ENCODE data around the gene EFCC1. TPM values are rescaled to one million over a fixed set of nuclear protein-coding genes. Genes with fewer than 3 reads are reported as not detected.
A peak's percentile ranks its signal among the peaks of the same experiment; 100 is the strongest.
"Not testable (repeated sequence)": the region's sequence is repeated elsewhere in the genome, so short reads cannot be mapped to it uniquely, and the experiment has no call there.

The EFCC1 gene
- total RNA-seq, 1 donor from 2014 or later = 15.9 TPM

DNA sequence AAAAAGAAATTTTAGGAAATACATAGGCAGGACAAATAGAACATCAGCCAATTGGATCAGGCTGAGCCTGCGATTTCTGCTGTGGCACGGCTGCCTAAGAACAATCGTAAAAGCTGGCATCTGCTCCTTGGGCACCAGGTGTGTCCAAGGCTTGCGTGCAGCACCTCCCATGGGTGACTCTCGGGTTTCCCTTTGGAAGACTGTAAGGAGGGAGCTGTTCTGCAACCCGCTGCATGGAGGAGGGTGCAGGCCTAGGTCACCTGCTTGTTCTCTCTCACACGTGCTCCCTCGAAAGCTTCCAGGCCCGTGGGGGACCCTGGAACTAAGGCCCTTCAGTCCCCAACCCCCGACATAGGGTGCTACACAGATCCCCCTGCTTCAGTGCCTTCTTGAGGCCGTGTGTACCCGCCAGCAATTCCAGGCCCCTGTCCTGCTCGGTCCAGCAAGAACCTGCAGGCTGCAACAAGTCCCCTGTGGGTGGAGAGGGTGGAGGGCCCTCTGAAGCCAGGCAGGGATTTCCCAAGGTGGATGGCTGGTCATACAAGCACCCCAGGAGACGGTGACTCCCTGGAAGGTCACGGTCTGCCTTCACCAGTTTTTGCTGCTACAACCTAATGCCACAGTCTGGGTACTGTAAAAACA is 62.9 kb downstream of the EFCC1 start:
- H3K4me3 Mint-ChIP-seq (ENCODE audit: unreplicated experiment) = no peak overlapping the region
- no peak overlapping the region for H3K27ac Mint-ChIP-seq (ENCODE audit: unreplicated experiment)
- DNase-seq (ENCODE audit: low spot score) = no peak
- peaks cover 4% of the 10 kb centered on the region for H3K36me3 Mint-ChIP-seq (ENCODE audit: low read depth, unreplicated experiment)
- peaks cover 9% of the 10 kb centered on the region for H3K4me1 Mint-ChIP-seq (ENCODE audit: unreplicated experiment)
- H3K9me3 Mint-ChIP-seq (ENCODE audit: unreplicated experiment) = no peaks in the 10 kb centered on the region
- TF ChIP-seq, protein P1, sequence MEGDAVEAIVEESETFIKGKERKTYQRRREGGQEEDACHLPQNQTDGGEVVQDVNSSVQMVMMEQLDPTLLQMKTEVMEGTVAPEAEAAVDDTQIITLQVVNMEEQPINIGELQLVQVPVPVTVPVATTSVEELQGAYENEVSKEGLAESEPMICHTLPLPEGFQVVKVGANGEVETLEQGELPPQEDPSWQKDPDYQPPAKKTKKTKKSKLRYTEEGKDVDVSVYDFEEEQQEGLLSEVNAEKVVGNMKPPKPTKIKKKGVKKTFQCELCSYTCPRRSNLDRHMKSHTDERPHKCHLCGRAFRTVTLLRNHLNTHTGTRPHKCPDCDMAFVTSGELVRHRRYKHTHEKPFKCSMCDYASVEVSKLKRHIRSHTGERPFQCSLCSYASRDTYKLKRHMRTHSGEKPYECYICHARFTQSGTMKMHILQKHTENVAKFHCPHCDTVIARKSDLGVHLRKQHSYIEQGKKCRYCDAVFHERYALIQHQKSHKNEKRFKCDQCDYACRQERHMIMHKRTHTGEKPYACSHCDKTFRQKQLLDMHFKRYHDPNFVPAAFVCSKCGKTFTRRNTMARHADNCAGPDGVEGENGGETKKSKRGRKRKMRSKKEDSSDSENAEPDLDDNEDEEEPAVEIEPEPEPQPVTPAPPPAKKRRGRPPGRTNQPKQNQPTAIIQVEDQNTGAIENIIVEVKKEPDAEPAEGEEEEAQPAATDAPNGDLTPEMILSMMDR (IDR thresholded peaks at IDR 0.05; ENCODE audit: unreplicated experiment) = no peak
- peaks cover 3% of the 10 kb centered on the region for H3K27me3 Mint-ChIP-seq (ENCODE audit: unreplicated experiment)

DNA sequence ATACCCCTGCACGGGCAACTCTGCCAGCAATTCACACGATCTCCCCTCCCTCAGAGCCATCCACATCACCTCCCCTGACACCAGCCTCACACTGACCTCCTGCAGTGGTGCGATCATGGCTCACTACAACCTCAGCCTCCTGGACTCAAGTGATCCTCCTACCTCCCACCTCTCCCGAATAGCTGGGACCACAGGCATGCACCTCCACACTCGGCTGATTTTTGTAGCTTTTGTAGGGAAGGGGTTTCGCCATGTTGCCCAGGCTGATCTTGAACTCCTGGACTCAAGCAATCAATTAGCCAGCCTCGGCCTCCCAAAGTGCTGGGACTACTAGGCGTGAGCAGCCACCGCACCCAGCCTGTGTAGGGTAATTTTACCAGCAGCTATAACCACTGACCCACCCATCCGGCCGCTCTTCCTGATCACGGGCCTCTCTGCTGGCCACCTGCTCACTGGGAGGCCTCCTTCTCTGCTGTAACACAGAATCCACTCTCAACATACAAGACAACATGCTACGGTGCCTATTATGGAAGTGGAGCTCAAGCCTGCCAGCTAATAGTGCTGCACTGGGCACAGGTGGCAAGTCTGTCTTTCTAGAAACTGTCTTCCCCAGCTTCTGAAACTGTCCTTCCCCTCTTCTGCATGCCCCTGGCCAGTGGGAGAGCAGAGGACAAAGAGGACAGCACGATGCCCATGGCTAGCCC is 64.1 kb downstream of the EFCC1 start:
- Mint-ChIP-seq H3K4me1 (ENCODE audit: unreplicated experiment) (peaks cover 11% of the 10 kb centered on the region), H3K27ac (ENCODE audit: unreplicated experiment) (no peak overlapping the region), H3K4me3 (ENCODE audit: unreplicated experiment) (peak overlapping the region; percentile 14), H3K9me3 (ENCODE audit: unreplicated experiment) (peaks cover 6% of the 10 kb centered on the region), H3K27me3 (ENCODE audit: unreplicated experiment) (peaks cover 3% of the 10 kb centered on the region), H3K36me3 (ENCODE audit: low read depth, unreplicated experiment) (peaks cover 4% of the 10 kb centered on the region)
- TF ChIP-seq, protein P1 (IDR thresholded peaks at IDR 0.05; ENCODE audit: unreplicated experiment) = no peak
- no peak for DNase-seq (ENCODE audit: low spot score)

DNA sequence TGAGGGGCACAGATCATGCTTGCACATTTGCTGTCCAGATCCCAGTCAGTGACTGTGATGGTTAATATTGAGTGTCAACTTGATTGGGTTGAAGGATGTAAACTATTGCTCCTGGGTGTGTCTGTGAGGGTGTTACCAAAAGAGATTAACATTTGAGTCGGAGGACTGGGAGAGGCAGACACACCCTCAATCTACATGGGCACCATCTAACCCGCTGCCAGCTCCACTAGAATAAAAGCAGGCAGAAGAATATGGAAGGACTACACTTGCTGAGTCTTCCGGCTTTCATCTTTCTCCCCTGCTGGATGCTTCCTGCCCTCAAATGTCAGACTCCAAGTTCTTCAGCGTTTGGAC is 64.6 kb downstream of the EFCC1 start:
- H3K27me3 Mint-ChIP-seq (ENCODE audit: unreplicated experiment) = peaks cover 3% of the 10 kb centered on the region
- peaks cover 14% of the 10 kb centered on the region for H3K4me1 Mint-ChIP-seq (ENCODE audit: unreplicated experiment)
- peak overlapping the region; percentile 14 for H3K4me3 Mint-ChIP-seq (ENCODE audit: unreplicated experiment)
- peaks cover 7% of the 10 kb centered on the region for H3K9me3 Mint-ChIP-seq (ENCODE audit: unreplicated experiment)
- TF ChIP-seq, protein P1 (IDR thresholded peaks at IDR 0.05; ENCODE audit: unreplicated experiment) = no peak
- H3K36me3 Mint-ChIP-seq (ENCODE audit: low read depth, unreplicated experiment) = peaks cover 4% of the 10 kb centered on the region
- H3K27ac Mint-ChIP-seq (ENCODE audit: unreplicated experiment) = no peak overlapping the region
- no peak for DNase-seq (ENCODE audit: low spot score)

DNA sequence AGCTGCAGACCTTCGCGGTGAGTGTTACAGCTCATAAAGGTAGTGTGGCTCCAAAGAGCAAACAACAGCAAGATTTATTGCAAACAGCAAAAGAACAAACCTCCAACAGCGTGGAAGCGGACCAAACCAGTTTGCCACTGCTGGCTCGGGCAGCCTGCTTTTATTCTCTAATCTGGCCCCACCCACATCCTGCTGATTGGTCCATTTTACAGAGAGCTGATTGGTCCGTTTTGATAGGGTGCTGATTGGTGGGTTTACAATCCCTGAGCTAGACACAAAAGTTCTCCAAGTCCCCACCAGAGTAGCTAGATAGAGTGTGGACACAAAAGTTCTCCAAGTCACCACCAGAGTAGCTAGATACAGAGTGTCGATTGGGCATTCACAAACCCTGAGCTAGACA is 66.6 kb downstream of the EFCC1 start:
- not testable (repeated sequence) for H3K4me3 Mint-ChIP-seq (ENCODE audit: unreplicated experiment)

DNA sequence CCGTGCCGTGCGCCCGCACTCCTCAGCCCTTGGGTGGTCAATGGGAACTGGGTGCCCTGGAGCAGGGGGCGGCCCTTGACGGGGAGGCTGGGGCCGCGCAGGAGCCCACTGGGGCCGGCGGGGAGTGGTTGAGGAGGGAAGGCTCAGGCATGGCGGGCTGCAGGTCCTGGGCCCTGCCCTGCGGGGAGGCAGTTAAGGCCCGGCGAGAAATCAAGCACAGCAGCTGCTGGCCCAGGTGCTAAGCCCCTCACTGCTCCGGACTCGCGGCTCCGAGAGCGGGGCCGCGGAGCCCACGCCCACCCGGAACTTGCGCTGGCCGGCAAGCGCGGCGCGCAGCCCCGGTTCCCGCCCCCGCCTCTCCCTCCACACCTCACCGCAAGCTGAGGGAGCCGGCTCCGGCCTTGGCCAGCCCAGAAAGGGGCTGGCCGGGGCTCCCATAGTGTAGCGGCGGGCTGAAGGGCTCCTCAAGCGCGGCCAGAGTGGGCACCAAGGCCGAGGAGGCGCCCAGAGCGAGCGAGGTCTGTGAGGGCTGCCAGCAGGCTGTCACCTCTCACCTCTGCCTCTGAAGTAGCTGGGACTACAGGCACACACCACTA is 67.3 kb downstream of the EFCC1 start:
- Mint-ChIP-seq H3K36me3 (ENCODE audit: low read depth, unreplicated experiment) (peaks cover 4% of the 10 kb centered on the region), H3K27me3 (ENCODE audit: unreplicated experiment) (peaks cover 1% of the 10 kb centered on the region), H3K27ac (ENCODE audit: unreplicated experiment) (no peak overlapping the region), H3K4me1 (ENCODE audit: unreplicated experiment) (peaks cover 18% of the 10 kb centered on the region), H3K9me3 (ENCODE audit: unreplicated experiment) (peaks cover 7% of the 10 kb centered on the region), H3K4me3 (ENCODE audit: unreplicated experiment) (no peak overlapping the region)
- TF ChIP-seq, protein P1 (IDR thresholded peaks at IDR 0.05; ENCODE audit: unreplicated experiment) = no peak
- no peak for DNase-seq (ENCODE audit: low spot score)

More for the DNA sequence above, 66.6 kb downstream of the EFCC1 start:
- DNase-seq (ENCODE audit: low spot score); H3K9me3 Mint-ChIP-seq (ENCODE audit: unreplicated experiment); H3K27ac Mint-ChIP-seq (ENCODE audit: unreplicated experiment); H3K36me3 Mint-ChIP-seq (ENCODE audit: low read depth, unreplicated experiment); H3K27me3 Mint-ChIP-seq (ENCODE audit: unreplicated experiment): not testable (repeated sequence)
- peaks cover 18% of the 10 kb centered on the region for H3K4me1 Mint-ChIP-seq (ENCODE audit: unreplicated experiment)

DNA sequence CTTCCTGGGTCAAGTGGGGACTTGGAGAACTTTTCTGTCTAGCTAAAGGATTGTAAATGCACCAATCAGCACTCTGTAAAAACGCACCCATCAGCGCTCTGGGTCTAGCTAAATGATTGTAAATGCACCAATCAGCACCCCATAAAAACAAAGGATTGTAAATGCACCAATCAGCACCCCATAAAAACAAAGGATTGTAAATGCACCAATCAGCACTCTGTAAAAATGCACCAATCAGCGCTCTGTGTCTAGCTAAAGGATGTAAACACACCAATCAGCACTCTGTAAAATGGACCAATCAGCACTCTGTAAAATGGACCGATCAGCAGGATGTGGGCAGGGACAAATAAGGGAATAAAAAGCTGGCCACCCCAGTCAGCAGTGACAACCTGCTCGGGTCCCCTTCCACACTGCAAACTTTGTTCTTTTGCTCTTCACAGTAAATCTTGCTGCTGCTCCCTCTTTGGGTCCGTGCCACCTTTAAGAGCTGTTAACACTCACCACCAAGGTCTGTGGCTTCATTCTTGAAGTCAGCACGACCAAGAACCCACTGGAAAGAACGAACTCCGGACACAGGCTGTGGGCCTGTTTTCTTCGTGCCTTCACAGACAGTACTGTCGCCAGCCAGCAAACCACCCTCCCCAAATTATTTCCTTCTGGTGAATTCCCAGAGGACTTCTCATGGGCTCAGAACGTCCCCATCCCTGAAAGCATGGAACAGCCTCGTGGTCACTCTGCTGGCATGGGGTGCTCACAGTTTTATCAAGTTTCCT is 68.4 kb downstream of the EFCC1 start:
- peaks cover 18% of the 10 kb centered on the region for H3K4me1 Mint-ChIP-seq (ENCODE audit: unreplicated experiment)
- H3K27ac Mint-ChIP-seq (ENCODE audit: unreplicated experiment) = peak overlapping the region; percentile 62
- H3K4me3 Mint-ChIP-seq (ENCODE audit: unreplicated experiment); H3K27me3 Mint-ChIP-seq (ENCODE audit: unreplicated experiment); DNase-seq (ENCODE audit: low spot score); H3K36me3 Mint-ChIP-seq (ENCODE audit: low read depth, unreplicated experiment); H3K9me3 Mint-ChIP-seq (ENCODE audit: unreplicated experiment): not testable (repeated sequence)
